Upper lobe of right lung (tissue), 1 donor: Measurements from ENCODE around the gene SLC34A1. TPM values are rescaled to one million over a fixed set of nuclear protein-coding genes. Genes with fewer than 3 reads are reported as not detected.
A peak's percentile ranks its signal among the peaks of the same experiment; 100 is the strongest.

Source experiments
- ATAC-seq: fragments of 200-7000 bp; cut with Tn5 transposase; one replicate; pipeline ENCODE4 v1.9.1; 2020; ENCODE audit warnings: mild to moderate bottlenecking, moderate library complexity
- DNase-seq: peaks from one replicate; pipeline ENCODE4 v3.0.0-alpha.2; 2020
- H3K27ac ChIP-seq: fragments of 200-600 bp; one replicate; pipeline ENCODE4 v1.8.0; 2022
- H3K27me3 ChIP-seq: fragments of 200-600 bp; one replicate; pipeline ENCODE4 v1.8.0; 2022; ENCODE audit warnings: mild to moderate bottlenecking
- H3K36me3 ChIP-seq: fragments of 200-600 bp; one replicate; pipeline ENCODE4 v1.8.0; 2022
- H3K4me1 ChIP-seq: fragments of 200-600 bp; one replicate; pipeline ENCODE4 v1.8.0; 2022
- H3K4me3 ChIP-seq: fragments of 200-600 bp; one replicate; pipeline ENCODE4 v1.8.0; 2022; ENCODE audit warnings: mild to moderate bottlenecking
- H3K9me3 ChIP-seq: fragments of 200-600 bp; one replicate; pipeline ENCODE4 v1.8.0; 2022
- CTCF ChIP-seq: fragments of 200-600 bp; IDR thresholded peaks from one replicate; pipeline ENCODE4 v1.8.0; 2022; ENCODE audit warnings: antibody characterized with exemption
- intact Hi-C: fragments of 100-400 bp; cut with DNase I; formaldehyde crosslinking; loops from one replicate; pipeline ENCODE4 v1.11.0; 2022
- total RNA-seq: library from RNA; stranded (reverse); fragmentation: NEBNext Ultra II Directional; extraction: Animal tissue kit (Norgen Biotek cat#: 25700); gene quantifications from one replicate; pipeline ENCODE4 v1.2.1, GENCODE V29; 2021
- donor health status: DM: no; HTN: yes; CAD: no; lungs with severe emphysema.

The SLC34A1 gene
- total RNA-seq, 1 donor from 2014 or later, result not detected

DNA sequence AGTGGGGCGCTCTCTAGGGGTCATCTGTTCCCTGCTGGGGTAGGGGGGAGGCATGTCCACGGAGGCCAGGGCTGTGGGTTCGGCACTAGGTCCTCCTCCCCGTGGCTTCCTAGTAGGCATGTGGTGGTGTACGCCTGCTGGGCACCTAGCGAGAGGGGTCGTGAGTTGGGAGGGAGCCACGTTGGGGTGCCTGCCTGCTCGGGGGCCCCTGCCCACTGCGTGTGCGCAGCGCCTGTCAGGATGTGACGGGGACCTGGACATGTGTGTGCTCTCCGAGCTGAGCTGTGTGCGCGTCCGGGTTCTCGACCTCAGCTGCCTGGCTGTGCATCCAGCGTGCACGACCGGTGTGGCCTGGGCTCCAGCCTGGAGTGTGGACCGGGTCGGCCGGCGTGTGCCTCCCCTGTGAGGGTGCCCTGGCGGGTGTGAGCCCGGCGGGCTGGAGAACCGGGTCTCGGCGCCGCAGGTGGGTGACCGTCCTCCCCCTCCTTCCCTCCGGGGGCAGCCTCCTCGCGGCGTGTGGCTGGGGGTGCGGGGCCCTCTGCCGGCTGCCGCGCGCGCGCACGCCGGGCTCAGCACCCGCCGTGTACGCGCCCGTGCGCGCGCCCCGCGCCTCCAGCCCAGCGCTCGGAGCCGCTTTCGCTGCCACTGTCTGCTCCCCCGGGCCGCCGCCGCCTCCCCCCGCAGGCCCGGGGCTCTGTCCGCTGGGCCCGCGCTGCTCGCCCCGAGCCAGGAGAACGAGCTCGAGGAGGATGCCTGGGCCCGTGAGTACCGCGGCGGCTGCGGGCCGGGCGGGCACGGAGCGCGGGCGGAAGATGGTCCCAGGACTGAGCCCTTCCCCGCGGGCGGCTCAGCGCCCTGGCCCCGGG lies 62.2 kb downstream of the SLC34A1 start, which contains the start of gene PRR7:
Gene PRR7, plus strand, starts transcription at position 615 of the 866 bp plus-strand sequence. CDS start 8,254 bp downstream, outside the sequence.
- DNase-seq, result peak; percentile 80
- TF ChIP-seq CTCF, result no peak
- H3K27ac ChIP-seq, result no peak within 1 kb of the TSS

DNA sequence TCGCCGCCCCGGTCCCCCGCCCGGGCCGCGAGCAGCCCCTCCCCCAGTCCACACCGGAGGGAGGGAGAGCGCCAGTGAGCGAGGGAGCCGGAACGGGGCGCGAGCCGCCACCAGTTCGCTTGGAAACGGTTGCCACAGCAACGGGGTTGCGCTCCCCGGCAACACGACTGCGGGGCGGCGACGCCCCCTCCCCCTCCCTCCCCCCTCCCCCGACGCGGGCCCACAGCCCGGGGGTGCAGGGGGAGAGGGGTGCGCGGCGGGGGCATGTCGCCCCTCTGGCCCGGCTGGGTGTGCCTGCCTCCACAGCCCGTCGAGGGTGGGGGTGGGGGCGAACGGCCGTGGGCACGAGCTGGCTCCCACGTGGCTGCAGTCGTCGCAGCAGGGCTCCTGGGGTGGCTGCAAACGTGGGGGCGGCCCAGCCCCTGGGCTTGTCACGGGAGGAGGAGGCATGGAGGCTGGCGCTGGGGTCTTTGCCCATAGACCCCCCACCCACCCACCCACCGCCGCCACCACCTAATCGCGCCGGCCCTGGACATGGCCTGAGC lies 62.9 kb downstream of the SLC34A1 start:
- Histone ChIP-seq H3K9me3 (no peaks in the 10 kb centered on the region), H3K4me1 (peaks cover 22% of the 10 kb centered on the region), H3K4me3 (peak overlapping the region; percentile 52), H3K27ac (no peak overlapping the region), H3K36me3 (peaks cover 4% of the 10 kb centered on the region), H3K27me3 (peaks cover 13% of the 10 kb centered on the region)
- ATAC-seq (no peak), DNase-seq (peak; percentile 73)
- intact Hi-C loops, result no loop called here
- no peak for TF ChIP-seq CTCF

More for the DNA sequence above, 62.2 kb downstream of the SLC34A1 start, which contains the start of gene PRR7:
- ATAC-seq, result peak; percentile 79
- peak within 1 kb of the TSS; percentile 52 for H3K4me3 ChIP-seq
- peaks cover 22% of the 10 kb centered on the region for H3K4me1 ChIP-seq
- peaks cover 13% of the 10 kb centered on the region for H3K27me3 ChIP-seq
- H3K9me3 ChIP-seq, result no peaks in the 10 kb centered on the region
- intact Hi-C loops, result no loop called here
- H3K36me3 ChIP-seq, result peaks cover 11% of the 10 kb centered on the region

DNA sequence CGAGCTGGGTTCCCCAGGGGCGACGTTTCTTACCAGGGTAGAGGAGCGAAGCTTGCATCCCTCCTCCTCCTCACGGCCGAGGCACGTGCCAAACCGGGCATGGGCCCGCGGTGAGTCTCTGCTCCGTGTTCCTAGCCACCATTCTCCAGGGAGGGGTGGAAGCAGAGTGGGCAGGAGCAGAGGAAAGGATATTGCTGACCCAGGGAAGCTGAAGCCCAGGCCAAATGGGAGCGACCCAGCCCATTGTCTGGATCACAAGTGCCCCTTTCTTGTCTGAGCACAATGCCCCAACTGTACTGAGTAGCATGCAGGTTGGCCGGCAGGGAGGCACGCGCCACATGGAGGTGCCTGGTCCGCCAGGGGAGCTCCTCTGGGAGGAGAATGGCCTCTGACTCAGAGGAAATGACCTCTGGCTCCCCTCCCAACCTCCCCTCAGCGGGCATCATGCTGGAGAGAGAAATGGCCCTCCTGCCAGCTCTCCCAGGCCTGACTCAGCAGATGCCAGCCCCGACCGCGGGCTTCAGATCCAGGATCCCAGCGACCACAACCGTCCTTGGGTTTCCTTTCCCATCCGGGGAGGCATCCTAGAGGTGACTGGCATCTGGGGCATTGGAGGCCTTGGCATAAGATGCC lies 63.5 kb downstream of the SLC34A1 start:
- H3K9me3 ChIP-seq, result no peaks in the 10 kb centered on the region
- no peak overlapping the region for H3K4me3 ChIP-seq
- no peak for TF ChIP-seq CTCF
- H3K27me3 ChIP-seq, result peaks cover 13% of the 10 kb centered on the region
- H3K36me3 ChIP-seq, result no peaks in the 10 kb centered on the region
- H3K27ac ChIP-seq, result no peak overlapping the region
- intact Hi-C loops, result no loop called here
- DNase-seq, result no peak
- peaks cover 22% of the 10 kb centered on the region for H3K4me1 ChIP-seq
- peak; percentile 8 for ATAC-seq

Other genes with a start within 250 kb of the SLC34A1 start
- 36.3 TPM for gene RAB24, start 80.7 kb upstream of the SLC34A1 start, total RNA-seq
- gene PRELID1, start 80.6 kb upstream of the SLC34A1 start, total RNA-seq, result 87.0 TPM
- 10.1 TPM for gene MXD3, start 72.5 kb upstream of the SLC34A1 start, total RNA-seq
- gene LMAN2, start 32.8 kb upstream of the SLC34A1 start, total RNA-seq, result 117 TPM
- 17.5 TPM for gene RGS14, start 26.5 kb upstream of the SLC34A1 start, total RNA-seq
- not detected for gene PFN3, start 16.2 kb downstream of the SLC34A1 start, total RNA-seq
- gene F12, start 25.1 kb downstream of the SLC34A1 start, total RNA-seq, result 0.69 TPM
- gene GRK6, start 42.2 kb downstream of the SLC34A1 start, total RNA-seq, result 43.9 TPM
- 2.1 TPM for gene PRR7, start 62.4 kb downstream of the SLC34A1 start, total RNA-seq
- gene DBN1, start 89.2 kb downstream of the SLC34A1 start, total RNA-seq, result 34.6 TPM
- gene PDLIM7, start 113.2 kb downstream of the SLC34A1 start, total RNA-seq, result 59.1 TPM
- 45.6 TPM for gene DOK3, start 125.4 kb downstream of the SLC34A1 start, total RNA-seq
- 61.6 TPM for gene DDX41, start 132.5 kb downstream of the SLC34A1 start, total RNA-seq
- gene FAM193B, start 170.1 kb downstream of the SLC34A1 start, total RNA-seq, result 76.3 TPM
- 133 TPM for gene TMED9, start 207.8 kb downstream of the SLC34A1 start, total RNA-seq
- gene B4GALT7, start 215.7 kb downstream of the SLC34A1 start, total RNA-seq, result 23.2 TPM